Common myeloid progenitor, CD34-positive (primary cell): ENCODE data around the gene KICS2.

Source experiments
- CTCF ChIA-PET: fragments of 350-600 bp; sonication (Branson Sonifier 250); formaldehyde crosslinking; loops from one replicate; lab custom pipeline; 2021; ENCODE audit warnings: antibody characterized with exemption; lab: Charles Lee
- POLR2A ChIA-PET: fragments of 350-600 bp; sonication (Branson Sonifier 250); formaldehyde crosslinking; loops from one replicate; lab custom pipeline; 2021; ENCODE audit warnings: antibody characterized with exemption; lab: Charles Lee
- DNase-seq, 3 donors: peaks; one replicate each; pipeline versions ENCODE4 v3.0.0 to v3.0.0-alpha.2; 2013
- H3K27ac ChIP-seq, 2 experiments: 1 replicate in 1 of 2; 2 replicates in 1 of 2; pipeline ENCODE4 v1.7.0; 2013; ENCODE audit warnings: inconsistent platforms in 2 of 2, low read length in 2 of 2, mild to moderate bottlenecking in 2 of 2, low read depth in 1 of 2, moderate library complexity in 1 of 2; ENCODE audit not compliant: severe bottlenecking in 2 of 2, insufficient read depth in 1 of 2, poor library complexity in 1 of 2
- H3K27me3 ChIP-seq, 5 experiments: replicated peaks in 2 of 5; 1 replicate in 3 of 5; 2 replicates in 2 of 5; pipeline versions ENCODE4 v1.6.1 to v1.7.0; 2013; ENCODE audit warnings: low read length in 4 of 5, mild to moderate bottlenecking in 2 of 5, moderate library complexity in 2 of 5, inconsistent platforms in 1 of 5; ENCODE audit not compliant: insufficient read depth in 5 of 5, control insufficient read depth in 4 of 5
- H3K36me3 ChIP-seq, 4 experiments: 1 replicate in 2 of 4; 2 replicates in 2 of 4; pipeline versions ENCODE4 v1.6.1 to v1.7.0; 2013; ENCODE audit warnings: low read length in 3 of 4, control low read depth in 1 of 4, mild to moderate bottlenecking in 1 of 4; ENCODE audit not compliant: control insufficient read depth in 4 of 4, insufficient read depth in 4 of 4
- H3K4me1 ChIP-seq, 4 experiments: 1 replicate in 3 of 4; 2 replicates in 1 of 4; pipeline versions ENCODE4 v1.6.1 to v1.7.1; 2013; ENCODE audit warnings: low read length in 3 of 4, mild to moderate bottlenecking in 3 of 4, control low read depth in 1 of 4, inconsistent platforms in 1 of 4, moderate library complexity in 1 of 4; ENCODE audit not compliant: control insufficient read depth in 4 of 4, insufficient read depth in 4 of 4; ENCODE audit errors: control extremely low read depth in 1 of 4
- H3K4me3 ChIP-seq, 7 experiments: 1 replicate in 4 of 7; 2 replicates in 3 of 7; pipeline versions ENCODE4 v1.5.1 to v1.7.0; 2013; ENCODE audit warnings: mild to moderate bottlenecking in 7 of 7, low read length in 6 of 7, moderate library complexity in 6 of 7, inconsistent platforms in 2 of 7, low read depth in 2 of 7, control low read depth in 1 of 7; ENCODE audit not compliant: insufficient read depth in 4 of 7, control insufficient read depth in 1 of 7; ENCODE audit errors: extremely low read depth in 1 of 7
- H3K9me3 ChIP-seq, 5 experiments: 1 replicate in 4 of 5; 2 replicates in 1 of 5; pipeline versions ENCODE4 v1.6.1 to v1.7.1; 2013; ENCODE audit warnings: low read length in 4 of 5, mild to moderate bottlenecking in 2 of 5, inconsistent platforms in 1 of 5, low read depth in 1 of 5, moderate library complexity in 1 of 5; ENCODE audit not compliant: control insufficient read depth in 4 of 5, insufficient read depth in 2 of 5; ENCODE audit errors: control extremely low read depth in 1 of 5
- WGBS: methylation state at CpG from one replicate; pipeline ENCODE4 v1.1.5; 2013; ENCODE audit not compliant: insufficient coverage; 5-methylcytosine and 5-hydroxymethylcytosine counted together

KICS2 gene

GRCh38 chr12:64236549-64236948 lies 14.5 kb upstream of the KICS2 start:
- H3K36me3 ChIP-seq, result no peaks in the 10 kb centered on the region
- H3K9me3 ChIP-seq, result no peaks in the 10 kb centered on the region
- ChIA-PET CTCF (interaction anchor here (0.5 to 1.6 kb wide), 4 partner anchors 8 to 559 kb away, joined by 3 to 5 read pairs (median 4); no protein-coding TSS in a partner anchor), POLR2A (interaction anchor here (0.7 kb wide), 1 partner anchor 435 kb away, joined by 3 read pairs; no protein-coding TSS in a partner anchor)
- no peak overlapping the region for H3K4me3 ChIP-seq
- H3K27me3 ChIP-seq, result no peaks in the 10 kb centered on the region
- DNase-seq, result peak in 1 of 3 donors; percentile 12
- peaks cover 0 to 2% (median 0%) of the 10 kb centered on the region in 4 experiments for H3K4me1 ChIP-seq
- H3K27ac ChIP-seq, result no peak overlapping the region

DNA sequence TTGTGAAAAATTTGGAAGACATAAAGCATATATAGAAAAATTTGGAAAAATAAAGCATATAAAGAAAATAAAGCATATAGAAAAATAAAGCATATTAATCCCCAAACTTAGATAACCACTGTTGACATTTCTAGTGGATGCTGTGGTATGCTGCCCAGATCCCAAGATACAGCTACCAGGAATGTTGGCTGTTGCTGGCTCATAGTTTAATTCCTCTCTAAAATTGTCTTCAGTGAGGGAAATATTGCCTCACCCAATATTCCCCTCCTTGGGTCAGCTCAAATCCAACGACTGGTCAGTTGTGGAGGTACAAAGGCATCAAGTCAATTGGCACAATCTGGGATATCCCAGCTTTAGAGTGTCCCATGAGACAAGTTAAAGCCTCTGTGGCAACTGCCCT lies 10.1 kb upstream of the KICS2 start:
- Histone ChIP-seq H3K4me1 (peaks cover 0 to 2% (median 0%) of the 10 kb centered on the region in 4 experiments), H3K4me3 (no peak overlapping the region), H3K9me3 (no peaks in the 10 kb centered on the region), H3K36me3 (no peaks in the 10 kb centered on the region), H3K27ac (no peak overlapping the region), H3K27me3 (no peaks in the 10 kb centered on the region)
- no peak for DNase-seq
- WGBS, result 91% methylated on average over 1 of the region's 1 CpG
- CTCF ChIA-PET, result interaction anchor here (1.5 kb wide), 1 partner anchor 21 kb away, joined by 3 read pairs; no protein-coding TSS in a partner anchor
- POLR2A ChIA-PET, result no interaction called here

- WGBS, result 96% methylated on average over 5 of the region's 5 CpGs
- Histone ChIP-seq H3K4me3 (no peak overlapping the region), H3K27ac (no peak overlapping the region), H3K36me3 (no peaks in the 10 kb centered on the region), H3K9me3 (no peaks in the 10 kb centered on the region), H3K4me1 (no peaks in the 10 kb centered on the region), H3K27me3 (no peaks in the 10 kb centered on the region)
- no peak for DNase-seq
- ChIA-PET POLR2A (no interaction called here), CTCF (no interaction called here)
Observed at GRCh38 chr12:64229796-64230195, 7.7 kb upstream of the KICS2 start.

DNA sequence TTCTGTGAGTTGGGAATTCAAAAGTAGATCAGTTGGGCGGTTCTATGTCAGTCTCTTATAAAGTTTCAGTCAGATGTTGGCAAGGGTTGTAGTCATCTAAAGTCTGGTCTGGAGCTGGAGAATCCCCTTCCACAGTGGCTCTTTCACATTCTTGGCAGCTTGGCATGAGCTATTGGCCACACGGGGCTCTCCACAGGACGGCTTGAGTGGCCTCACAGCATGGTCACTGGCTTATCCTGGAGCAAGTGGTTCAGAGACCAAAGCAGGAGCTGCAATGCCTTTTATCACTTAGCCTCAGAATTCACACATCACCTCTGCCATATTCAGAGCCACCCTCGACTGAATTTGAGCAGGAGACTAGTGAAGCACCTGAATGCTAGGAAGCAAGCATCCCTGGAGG lies 7.1 kb upstream of the KICS2 start:
- 88% methylated on average over 2 of the region's 4 CpGs for WGBS
- H3K9me3 ChIP-seq, result no peaks in the 10 kb centered on the region
- POLR2A ChIA-PET, result no interaction called here

DNA sequence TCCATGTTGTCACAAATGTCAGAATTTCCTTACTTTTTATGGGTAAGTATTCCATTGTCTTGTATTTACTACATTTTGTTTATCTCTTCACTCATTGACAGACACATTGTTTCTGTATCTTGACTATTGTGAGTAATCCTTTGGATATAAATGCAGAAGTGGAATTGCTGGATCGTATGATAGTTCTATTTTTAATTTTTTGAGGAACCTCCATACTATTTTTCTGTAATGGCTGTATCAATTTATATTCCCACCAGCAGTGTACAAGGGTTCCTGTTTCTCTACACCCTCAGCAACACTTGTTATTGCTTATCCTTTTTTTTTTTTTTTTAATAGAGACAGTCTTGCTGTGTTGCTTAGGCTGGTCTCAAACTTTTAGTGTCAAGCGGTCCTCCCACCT lies 3.5 kb upstream of the KICS2 start:
- Histone ChIP-seq H3K27me3 (no peaks in the 10 kb centered on the region), H3K4me3 (no peak overlapping the region), H3K27ac (no peak overlapping the region), H3K9me3 (no peaks in the 10 kb centered on the region), H3K4me1 (peaks cover 5 to 11% (median 8%) of the 10 kb centered on the region in 4 experiments), H3K36me3 (no peaks in the 10 kb centered on the region)
- ChIA-PET POLR2A (no interaction called here), CTCF (no interaction called here)
- no peak for DNase-seq
- WGBS, result 100% methylated on average over 1 of the region's 2 CpGs

More for the DNA sequence above, 7.1 kb upstream of the KICS2 start:
- no peaks in the 10 kb centered on the region for H3K4me1 ChIP-seq
- no peak for DNase-seq
- H3K27ac ChIP-seq, result no peak overlapping the region
- no peaks in the 10 kb centered on the region for H3K36me3 ChIP-seq
- H3K27me3 ChIP-seq, result no peaks in the 10 kb centered on the region
- CTCF ChIA-PET, result no interaction called here
- H3K4me3 ChIP-seq, result no peak overlapping the region

- Histone ChIP-seq H3K27me3 (no peaks in the 10 kb centered on the region), H3K27ac (peak overlapping the region; percentile 93 to 96), H3K4me1 (peaks cover 11 to 39% (median 17%) of the 10 kb centered on the region in 4 experiments), H3K9me3 (no peaks in the 10 kb centered on the region), H3K36me3 (no peaks in the 10 kb centered on the region), H3K4me3 (peak overlapping the region; percentile 75 to 97 (median 90))
- DNase-seq, result peak; percentile 39 to 70 (median 67)
- WGBS, result 2% methylated on average over 9 of the region's 16 CpGs
- CTCF ChIA-PET, result interaction anchor here (1.0 to 1.4 kb wide), 2 partner anchors 8 to 377 kb away, joined by 3 to 4 read pairs; partner anchors contain the start of gene SRGAP1
- POLR2A ChIA-PET, result no interaction called here
Observed at GRCh38 chr12:64221651-64222008, 466 bp downstream of the KICS2 start.

DNA sequence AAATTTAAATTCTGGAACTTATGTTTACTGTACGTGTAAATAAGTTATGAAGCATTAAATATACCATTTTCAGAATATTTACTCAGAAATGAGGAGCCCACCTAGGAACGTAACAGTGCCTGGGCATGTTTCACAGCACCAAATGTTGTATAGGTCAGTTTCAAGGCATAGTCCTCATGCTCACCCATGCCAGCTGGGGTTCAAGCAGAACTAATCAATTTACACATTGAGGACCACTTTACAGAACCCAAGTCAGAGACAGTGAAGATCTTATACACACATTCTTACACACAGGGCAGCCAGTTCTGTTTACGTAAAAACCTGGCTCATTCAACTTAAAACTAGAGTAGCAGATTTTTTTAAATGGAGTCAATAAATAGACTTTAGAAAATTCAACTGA lies 2.0 kb downstream of the KICS2 start:
- Histone ChIP-seq H3K27ac (peak overlapping the region in 1 of 2 experiments; percentile 52), H3K36me3 (peaks cover 0 to 4% (median 3%) of the 10 kb centered on the region in 4 experiments), H3K27me3 (no peaks in the 10 kb centered on the region), H3K4me3 (peak overlapping the region in 1 of 7 experiments; percentile 46), H3K9me3 (no peaks in the 10 kb centered on the region), H3K4me1 (peaks cover 11 to 45% (median 17%) of the 10 kb centered on the region in 4 experiments)
- WGBS, result 88% methylated on average over 1 of the region's 3 CpGs
- ChIA-PET CTCF (interaction anchor here (1.6 kb wide), 1 partner anchor 17 kb away, joined by 3 read pairs; no protein-coding TSS in a partner anchor), POLR2A (no interaction called here)
- DNase-seq, result no peak
